Stimulated activated CD8-positive, alpha-beta memory T cell treated with anti-CD3 and anti-CD28 coated beads, Interleukin-4, amount 100 ng/mL, for 1 hour (primary cell): ENCODE results near the gene CDKAL1.

ENCODE experiments used
- DNase-seq, 2 donors: peaks; one replicate each; pipeline ENCODE4 v3.0.0-alpha.2; 2020; ENCODE audit warnings: low read depth in 2 of 2, low spot score in 1 of 2

Gene CDKAL1

GRCh38 chr6:20672038-20672437, 137.8 kb downstream of the CDKAL1 start:
- DNase-seq: no peak

GRCh38 chr6:20673458-20673857, 139.2 kb downstream of the CDKAL1 start:
- DNase-seq: no peak

DNA sequence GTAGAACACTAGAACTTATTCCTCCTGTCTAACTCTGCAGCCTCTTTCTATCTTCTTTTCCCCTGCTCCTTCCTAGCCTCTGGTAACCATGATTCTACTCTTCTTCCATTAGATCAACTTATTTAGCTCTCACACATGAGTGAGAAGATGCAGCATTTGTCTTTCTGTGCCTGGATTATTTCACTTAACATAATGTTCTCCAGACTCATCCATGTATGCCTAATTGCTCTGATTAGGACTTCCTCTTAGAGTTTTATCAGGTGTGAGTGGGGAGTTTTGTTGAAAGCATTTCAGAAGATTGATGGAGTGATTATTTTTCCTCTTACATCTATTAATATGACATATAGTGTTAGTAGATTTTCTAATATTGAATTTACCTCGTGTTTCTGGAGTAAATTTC, 140.4 kb downstream of the CDKAL1 start:
- no peak for DNase-seq

GRCh38 chr6:20678831-20679352, 144.6 kb downstream of the CDKAL1 start:
- DNase-seq: no peak

GRCh38 chr6:20680697-20681165, 146.5 kb downstream of the CDKAL1 start:
- no peak for DNase-seq

- DNase-seq: no peak
These were observed 147.0 kb downstream of the CDKAL1 start for GRCh38 chr6:20681243-20681684.

- no peak for DNase-seq
These were observed 150.2 kb downstream of the CDKAL1 start for GRCh38 chr6:20684474-20684873.

DNA sequence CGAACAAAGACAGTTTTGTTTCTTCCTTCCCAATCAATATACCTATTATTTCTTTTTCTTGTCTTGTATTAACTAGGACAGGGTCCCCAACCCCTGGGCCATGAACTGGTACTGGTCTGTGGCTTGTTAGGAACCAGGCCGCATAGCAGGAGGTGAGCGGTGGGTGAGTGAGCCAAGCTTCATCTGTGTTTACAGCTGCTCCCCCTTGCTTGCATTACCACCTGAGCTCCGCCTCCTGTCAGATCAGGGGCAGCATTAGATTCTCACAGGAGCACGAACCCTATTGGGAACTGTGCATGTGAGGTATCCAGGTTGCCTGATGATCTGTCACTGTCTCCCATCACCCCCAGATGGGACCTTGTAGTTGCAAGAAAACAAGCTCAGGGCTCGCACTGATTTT, 151.9 kb downstream of the CDKAL1 start:
- no peak for DNase-seq

- no peak for DNase-seq
These were observed 153.2 kb downstream of the CDKAL1 start for GRCh38 chr6:20687494-20687893.

- DNase-seq: no peak
These were observed 154.6 kb downstream of the CDKAL1 start for GRCh38 chr6:20688710-20689500.

DNA sequence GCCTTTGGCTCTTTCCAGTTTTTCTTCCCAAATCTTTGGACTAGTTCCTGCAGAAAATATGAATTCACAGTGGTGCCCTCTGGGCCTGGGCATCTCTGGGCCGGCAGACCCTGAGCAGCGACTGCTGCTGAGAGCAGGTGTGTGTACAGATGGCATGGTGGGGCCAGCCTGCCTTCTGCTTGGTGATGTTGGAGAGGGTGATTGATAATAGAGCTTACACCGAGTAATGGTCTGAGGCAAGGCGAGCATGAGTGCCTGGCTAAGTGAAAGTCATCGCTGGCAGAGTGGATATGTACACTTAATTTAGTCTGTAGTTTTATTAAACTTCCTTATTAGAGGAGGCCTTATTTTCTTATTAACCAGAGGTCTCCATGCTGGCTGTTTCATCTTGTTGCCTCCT, 156.9 kb downstream of the CDKAL1 start:
- DNase-seq: no peak

GRCh38 chr6:20692023-20692422, 157.8 kb downstream of the CDKAL1 start:
- no peak for DNase-seq

DNA sequence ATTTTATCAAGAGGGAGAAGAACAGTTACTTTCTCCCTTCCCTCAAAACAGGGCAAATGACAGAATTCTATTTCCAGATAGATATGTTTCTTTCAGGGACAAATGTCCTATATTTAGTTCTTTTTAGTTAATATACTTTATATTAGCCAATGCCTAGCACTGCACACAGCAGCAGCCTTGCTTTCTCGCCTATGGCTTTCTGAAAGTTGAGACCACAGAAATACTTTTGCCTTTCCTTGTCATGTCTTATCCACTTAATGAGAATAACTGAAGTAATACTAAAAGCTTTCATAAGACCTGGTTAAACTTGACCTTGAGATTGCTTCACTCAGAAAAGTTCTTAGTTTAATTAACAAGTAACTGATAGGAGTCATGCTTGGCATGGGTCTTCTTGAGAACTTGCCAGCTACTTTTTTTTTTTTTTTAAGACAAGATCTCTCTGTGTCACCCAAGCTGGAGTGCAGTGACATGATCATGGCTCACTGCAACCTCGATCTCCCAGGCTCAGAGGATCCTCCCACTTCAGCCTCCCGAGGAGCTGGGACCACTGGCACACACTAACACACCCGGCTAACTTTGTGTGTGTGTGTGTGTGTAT, 159.3 kb downstream of the CDKAL1 start:
- no peak for DNase-seq

DNA sequence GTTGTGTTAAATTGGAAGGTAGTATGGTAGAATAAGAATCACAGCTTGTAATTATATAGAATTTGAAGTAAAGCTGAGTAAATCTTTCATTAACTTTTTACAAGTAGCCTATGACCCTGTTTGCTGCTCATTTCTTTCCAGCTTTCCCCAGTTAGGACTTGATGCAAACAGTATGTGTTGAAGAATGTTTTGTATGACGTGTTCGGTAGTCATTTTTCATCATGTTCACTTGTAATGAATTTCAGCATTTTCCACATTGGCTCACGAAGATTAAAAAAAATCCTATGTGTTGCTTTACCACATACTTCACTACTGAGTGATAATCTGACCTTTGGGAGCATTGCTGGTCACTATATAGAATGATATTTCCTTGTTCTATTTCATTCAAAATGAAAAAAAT, 162.4 kb downstream of the CDKAL1 start:
- DNase-seq: no peak

DNA sequence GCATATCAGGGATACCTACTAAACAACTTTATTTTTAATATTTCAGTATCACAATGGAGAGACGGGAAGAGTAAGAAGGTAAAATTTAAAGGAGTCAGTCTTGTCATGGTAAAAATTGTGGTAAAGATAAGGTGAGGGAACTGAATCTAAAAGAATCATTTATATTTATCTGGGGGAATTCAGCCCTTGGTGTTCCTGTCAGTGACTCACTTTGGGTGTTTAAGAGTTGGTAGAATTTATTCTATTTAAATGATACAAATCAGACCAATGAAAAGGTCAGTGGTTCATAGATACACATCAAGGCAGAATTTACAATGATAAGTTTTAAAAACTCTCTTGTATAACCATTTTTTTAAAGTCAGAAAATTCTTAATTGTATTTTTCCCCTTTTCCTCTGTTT, 164.4 kb downstream of the CDKAL1 start:
- DNase-seq: no peak

DNA sequence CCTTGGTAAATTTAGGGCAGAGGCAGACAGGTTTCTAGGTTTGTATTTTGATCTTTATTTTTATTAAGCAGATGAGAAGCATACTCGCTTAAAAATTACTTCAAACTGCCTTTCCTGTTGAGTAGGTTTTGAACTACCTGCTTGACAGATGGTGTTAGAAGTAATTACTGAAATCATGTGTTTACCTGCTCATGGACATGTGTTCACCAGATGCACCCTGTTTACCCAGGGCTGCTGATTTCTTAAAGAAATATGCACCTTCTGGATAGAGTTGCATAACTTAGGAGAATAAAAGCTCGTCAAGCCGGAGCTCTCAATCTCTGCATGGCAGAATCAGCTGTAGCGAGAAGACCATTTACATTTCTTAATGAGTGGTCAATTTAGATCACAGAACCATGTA, 165.1 kb downstream of the CDKAL1 start:
- DNase-seq: no peak

GRCh38 chr6:20700375-20700774, 166.1 kb downstream of the CDKAL1 start:
- DNase-seq: no peak

DNA sequence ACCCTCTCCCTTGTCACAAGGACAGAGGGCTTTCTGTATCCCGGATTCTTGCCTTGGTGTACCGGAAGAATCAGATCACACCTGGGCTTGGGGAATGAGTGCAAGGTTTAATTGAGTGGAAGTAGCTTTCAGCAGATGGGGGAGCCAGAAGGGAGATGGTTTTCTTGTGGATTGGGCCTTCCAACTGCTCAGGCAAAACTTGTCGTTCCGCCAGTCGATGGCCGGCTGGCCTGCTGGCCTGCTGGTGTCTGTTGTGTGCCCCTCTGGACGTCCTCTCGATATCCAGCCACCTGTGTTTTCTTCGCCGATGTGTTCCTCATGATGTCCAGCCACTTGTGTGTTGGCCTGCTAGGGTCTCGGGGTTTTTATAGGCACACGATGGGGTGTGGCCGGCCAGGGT, 168.1 kb downstream of the CDKAL1 start:
- DNase-seq: no peak

- no peak for DNase-seq
These were observed 168.8 kb downstream of the CDKAL1 start for GRCh38 chr6:20703049-20703448.

GRCh38 chr6:20704325-20705025, 170.2 kb downstream of the CDKAL1 start:
- no peak for DNase-seq

- DNase-seq: no peak
These were observed 171.5 kb downstream of the CDKAL1 start for GRCh38 chr6:20705741-20706140.
